H9 (cell line): ENCODE results near the gene FHIT. TPM values are rescaled to one million over a fixed set of nuclear protein-coding genes. Genes with fewer than 3 reads are reported as not detected.

ENCODE experiments used
- DNase-seq: peaks from one replicate; pipeline ENCODE4 v3.0.0-alpha.2; 2017
- H2AFZ ChIP-seq: one replicate; pipeline ENCODE4 v1.6.1; 2013; ENCODE audit warnings: mild to moderate bottlenecking, low read length, control low read depth, moderate library complexity
- H2AK5ac ChIP-seq: 2 replicates; pipeline ENCODE4 v1.6.1; 2013; ENCODE audit warnings: low read length, control low read depth, mixed read lengths; ENCODE audit not compliant: insufficient read length
- H2BK120ac ChIP-seq: one replicate; pipeline ENCODE4 v1.6.1; 2013; ENCODE audit warnings: low read depth, mild to moderate bottlenecking, low read length, control low read depth, inconsistent platforms; ENCODE audit not compliant: poor library complexity, severe bottlenecking
- H2BK12ac ChIP-seq: 2 replicates; pipeline ENCODE4 v1.6.1; 2013; ENCODE audit warnings: low read length, control low read depth, mixed read lengths, low read depth; ENCODE audit not compliant: insufficient read length
- H2BK15ac ChIP-seq: 2 replicates; pipeline ENCODE4 v1.6.1; 2013; ENCODE audit warnings: low read depth, low read length, control low read depth
- H2BK20ac ChIP-seq: one replicate; pipeline ENCODE4 v1.6.1; 2013; ENCODE audit warnings: low read depth, mild to moderate bottlenecking, low read length, control low read depth, inconsistent platforms; ENCODE audit not compliant: poor library complexity, severe bottlenecking
- H2BK5ac ChIP-seq: 2 replicates; pipeline ENCODE4 v1.6.1; 2013; ENCODE audit warnings: low read length, control low read depth, mixed read lengths; ENCODE audit not compliant: insufficient read length
- H3K14ac ChIP-seq: 2 replicates; pipeline ENCODE4 v1.6.1; 2013; ENCODE audit warnings: low read length, control low read depth; ENCODE audit not compliant: insufficient read depth
- H3K18ac ChIP-seq: 2 replicates; pipeline ENCODE4 v1.6.1; 2013; ENCODE audit warnings: low read depth, mild to moderate bottlenecking, mixed read lengths, low read length, control low read depth; ENCODE audit not compliant: insufficient read length
- H3K23ac ChIP-seq: 2 replicates; pipeline ENCODE4 v1.6.1; 2013; ENCODE audit warnings: low read length, control low read depth, mixed read lengths, low read depth; ENCODE audit not compliant: insufficient read length
- H3K23me2 ChIP-seq: 2 replicates; pipeline ENCODE4 v1.6.1; 2013; ENCODE audit warnings: low read depth, mild to moderate bottlenecking, mixed read lengths, low read length, control low read depth; ENCODE audit not compliant: insufficient read length, poor library complexity, severe bottlenecking
- H3K27ac ChIP-seq: 2 replicates; pipeline ENCODE4 v1.5.1; 2013; ENCODE audit warnings: low read length, control low read depth, mixed read lengths, low read depth; ENCODE audit not compliant: insufficient read length
- H3K27me3 ChIP-seq: 2 replicates; pipeline ENCODE4 v1.6.1; 2013; ENCODE audit warnings: low read length, control low read depth, inconsistent platforms; ENCODE audit not compliant: insufficient read depth
- H3K4ac ChIP-seq: 2 replicates; pipeline ENCODE4 v1.6.1; 2013; ENCODE audit warnings: low read depth, mild to moderate bottlenecking, control low read depth, inconsistent platforms, low read length, moderate library complexity
- H3K4me1 ChIP-seq: 2 replicates; pipeline ENCODE4 v1.6.1; 2013; ENCODE audit warnings: low read length, control low read depth, inconsistent platforms; ENCODE audit not compliant: insufficient read depth
- H3K4me2 ChIP-seq: 2 replicates; pipeline ENCODE4 v1.6.1; 2013; ENCODE audit warnings: low read length, control low read depth, mixed read lengths; ENCODE audit not compliant: insufficient read length, insufficient read depth
- H3K56ac ChIP-seq: 2 replicates; pipeline ENCODE4 v1.6.1; 2013; ENCODE audit warnings: low read depth, mild to moderate bottlenecking, mixed read lengths, low read length, control low read depth; ENCODE audit not compliant: insufficient read length
- H3K79me1 ChIP-seq: 2 replicates; pipeline ENCODE4 v1.6.1; 2013; ENCODE audit warnings: low read depth, mild to moderate bottlenecking, moderate library complexity, low read length, control low read depth, inconsistent platforms; ENCODE audit not compliant: insufficient read depth, poor library complexity, severe bottlenecking
- H3K79me2 ChIP-seq: 2 replicates; pipeline ENCODE4 v1.6.1; 2013; ENCODE audit warnings: low read length, control low read depth, inconsistent platforms; ENCODE audit not compliant: insufficient read depth
- H3K9ac ChIP-seq: 2 replicates; pipeline ENCODE4 v1.6.1; 2013; ENCODE audit warnings: low read length, control low read depth, mixed read lengths; ENCODE audit not compliant: insufficient read length; ENCODE audit errors: extremely low read depth
- H3K9me3 ChIP-seq: one replicate; pipeline ENCODE4 v1.6.1; 2013; ENCODE audit warnings: low read depth, low read length, inconsistent platforms; ENCODE audit not compliant: control insufficient read depth
- H3T11ph ChIP-seq: one replicate; pipeline ENCODE4 v1.6.1; 2013; ENCODE audit warnings: mild to moderate bottlenecking, low read length, control low read depth, inconsistent platforms
- H4K20me1 ChIP-seq: one replicate; pipeline ENCODE4 v1.6.1; 2013; ENCODE audit not compliant: control insufficient read depth, insufficient read length, insufficient read depth
- H4K5ac ChIP-seq: 2 replicates; pipeline ENCODE4 v1.6.1; 2013; ENCODE audit warnings: low read depth, mild to moderate bottlenecking, mixed read lengths, low read length, control low read depth; ENCODE audit not compliant: insufficient read length
- H4K8ac ChIP-seq: replicated peaks from 2 replicates; pipeline ENCODE4 v1.6.1; 2013; ENCODE audit warnings: low read length, control low read depth, mixed read lengths, low read depth; ENCODE audit not compliant: insufficient read length
- H4K91ac ChIP-seq: 2 replicates; pipeline ENCODE4 v1.6.1; 2013; ENCODE audit warnings: low read depth, mild to moderate bottlenecking, moderate library complexity, mixed read lengths, low read length, control low read depth; ENCODE audit not compliant: insufficient read length
- H3K27ac Mint-ChIP-seq, 3 experiments: 2 replicates in 2 of 3; 3 replicates in 1 of 3; pipeline ENCODE4 v1.8.0; 2020 to 2021; ENCODE audit warnings: mixed read lengths in 3 of 3, mild to moderate bottlenecking in 1 of 3, moderate library complexity in 1 of 3
- H3K27me3 Mint-ChIP-seq: 2 replicates; pipeline ENCODE4 v1.8.0; 2021; ENCODE audit warnings: low read depth, mild to moderate bottlenecking, moderate library complexity, mixed read lengths
- H3K36me3 Mint-ChIP-seq, 3 experiments: 2 replicates in 2 of 3; 3 replicates in 1 of 3; pipeline ENCODE4 v1.8.0; 2020 to 2021; ENCODE audit warnings: low read depth in 3 of 3, mixed read lengths in 3 of 3; ENCODE audit not compliant: insufficient read depth in 1 of 3
- H3K4me1 Mint-ChIP-seq, 2 experiments: 2 replicates each; pipeline ENCODE4 v1.8.0; 2020; ENCODE audit warnings: mixed read lengths in 2 of 2
- H3K4me3 Mint-ChIP-seq, 2 experiments: 2 replicates in 1 of 2; 3 replicates in 1 of 2; pipeline ENCODE4 v1.8.0; 2020 to 2021; ENCODE audit warnings: mild to moderate bottlenecking in 2 of 2, mixed read lengths in 2 of 2, moderate library complexity in 1 of 2
- H3K9me3 Mint-ChIP-seq, 2 experiments: 2 replicates in 1 of 2; 3 replicates in 1 of 2; pipeline ENCODE4 v1.8.0; 2020; ENCODE audit warnings: mild to moderate bottlenecking in 2 of 2, mixed read lengths in 2 of 2, moderate library complexity in 1 of 2
- total RNA-seq: library from RNA; stranded (reverse); gene quantifications from 2 replicates; pipeline ENCODE4 v1.2.1, GENCODE V29; 2021
- TF ChIP-seq, protein P1 (sequence below): fragments of 200-600 bp; sonication (generic); conservative IDR thresholded peaks from 3 replicates; pipeline ENCODE4 v1.8.0; 2021; ENCODE audit warnings: antibody characterized with exemption, mild to moderate bottlenecking

The FHIT gene
- total RNA-seq, 1 experiment from 2014 or later = 3.0 TPM

- no peaks in the 10 kb centered on the region for H3K9me3 Mint-ChIP-seq
- no peak overlapping the region for H2BK20ac ChIP-seq
- H3K27ac Mint-ChIP-seq = no peak overlapping the region
- H3K4me2 ChIP-seq = no peak overlapping the region
- H3K27me3 Mint-ChIP-seq = no peaks in the 10 kb centered on the region
- H3T11ph ChIP-seq = no peak overlapping the region
- H3K4ac ChIP-seq = no peak overlapping the region
- H3K27ac ChIP-seq = no peak overlapping the region
- H3K27me3 ChIP-seq = no peaks in the 10 kb centered on the region
- H4K5ac ChIP-seq = no peak overlapping the region
- H3K9ac ChIP-seq = no peak overlapping the region
- no peaks in the 10 kb centered on the region for H3K79me1 ChIP-seq
- no peak overlapping the region for H2BK15ac ChIP-seq
- no peaks in the 10 kb centered on the region for H3K79me2 ChIP-seq
- H2AK5ac ChIP-seq = no peak overlapping the region
- TF ChIP-seq, protein P1, sequence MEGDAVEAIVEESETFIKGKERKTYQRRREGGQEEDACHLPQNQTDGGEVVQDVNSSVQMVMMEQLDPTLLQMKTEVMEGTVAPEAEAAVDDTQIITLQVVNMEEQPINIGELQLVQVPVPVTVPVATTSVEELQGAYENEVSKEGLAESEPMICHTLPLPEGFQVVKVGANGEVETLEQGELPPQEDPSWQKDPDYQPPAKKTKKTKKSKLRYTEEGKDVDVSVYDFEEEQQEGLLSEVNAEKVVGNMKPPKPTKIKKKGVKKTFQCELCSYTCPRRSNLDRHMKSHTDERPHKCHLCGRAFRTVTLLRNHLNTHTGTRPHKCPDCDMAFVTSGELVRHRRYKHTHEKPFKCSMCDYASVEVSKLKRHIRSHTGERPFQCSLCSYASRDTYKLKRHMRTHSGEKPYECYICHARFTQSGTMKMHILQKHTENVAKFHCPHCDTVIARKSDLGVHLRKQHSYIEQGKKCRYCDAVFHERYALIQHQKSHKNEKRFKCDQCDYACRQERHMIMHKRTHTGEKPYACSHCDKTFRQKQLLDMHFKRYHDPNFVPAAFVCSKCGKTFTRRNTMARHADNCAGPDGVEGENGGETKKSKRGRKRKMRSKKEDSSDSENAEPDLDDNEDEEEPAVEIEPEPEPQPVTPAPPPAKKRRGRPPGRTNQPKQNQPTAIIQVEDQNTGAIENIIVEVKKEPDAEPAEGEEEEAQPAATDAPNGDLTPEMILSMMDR = no peak
- H3K23ac ChIP-seq = no peak overlapping the region
- H3K9me3 ChIP-seq = no peaks in the 10 kb centered on the region
- no peak overlapping the region for H2BK5ac ChIP-seq
- H3K4me1 ChIP-seq = no peaks in the 10 kb centered on the region
- no peaks in the 10 kb centered on the region for H3K23me2 ChIP-seq
- H3K4me1 Mint-ChIP-seq = peaks cover 3 to 5% of the 10 kb centered on the region in 2 experiments; a peak in 3 of 4 replicates
- no peaks in the 10 kb centered on the region; a peak in 1 of 7 replicates for H3K36me3 Mint-ChIP-seq
- no peak overlapping the region for H2AFZ ChIP-seq
- no peak for DNase-seq
- no peak overlapping the region for H3K18ac ChIP-seq
- no peak overlapping the region for H2BK120ac ChIP-seq
- H3K14ac ChIP-seq = no peak overlapping the region
- H2BK12ac ChIP-seq = no peak overlapping the region
- H3K56ac ChIP-seq = no peak overlapping the region
- no peak overlapping the region for H3K4me3 Mint-ChIP-seq
- H4K8ac ChIP-seq = no peak overlapping the region
- no peaks in the 10 kb centered on the region for H4K20me1 ChIP-seq
- no peak overlapping the region for H4K91ac ChIP-seq
Measured at GRCh38 chr3:61231693-61232092, 19.6 kb downstream of the FHIT start.
